ENCODE data around the gene RAB1B. TPM values are rescaled to one million over a fixed set of nuclear protein-coding genes. Genes with fewer than 3 reads are reported as not detected.
A peak's percentile ranks its signal among the peaks of the same experiment; 100 is the strongest.

Gene RAB1B
- polyA plus RNA-seq = 122 TPM
- long read RNA-seq, donor 1, transcript RAB1B-201 (6 exons, 2,007 nt) = major isoform, 26 of 26 reads
- long read RNA-seq, donor 1, partial matches to known transcripts = 0 of 26 reads
- long read RNA-seq, donor 1, other reads (novel, unspliced or antisense) = 0 of 26 reads
- long read RNA-seq, donor 2, transcript RAB1B-201 (6 exons, 2,007 nt) = major isoform, 58 of 76 reads
- long read RNA-seq, donor 2, partial matches to known transcripts = 18 of 76 reads
- long read RNA-seq, donor 2, other reads (novel, unspliced or antisense) = 0 of 76 reads
- long read RNA-seq, donor 3 = 0 reads
- long read RNA-seq, donor 4, transcript RAB1B-201 (6 exons, 2,007 nt) = major isoform, 9 of 9 reads
- long read RNA-seq, donor 4, partial matches to known transcripts = 0 of 9 reads
- long read RNA-seq, donor 4, other reads (novel, unspliced or antisense) = 0 of 9 reads
- long read RNA-seq, donor 5, transcript RAB1B-201 (6 exons, 2,007 nt) = major isoform, 41 of 41 reads
- long read RNA-seq, donor 5, partial matches to known transcripts = 0 of 41 reads
- long read RNA-seq, donor 5, other reads (novel, unspliced or antisense) = 0 of 41 reads
- long read RNA-seq, donor 6, transcript RAB1B-201 (6 exons, 2,007 nt) = major isoform, 58 of 75 reads
- long read RNA-seq, donor 6, partial matches to known transcripts = 17 of 75 reads
- long read RNA-seq, donor 6, other reads (novel, unspliced or antisense) = 0 of 75 reads
- long read RNA-seq, donor 7, transcript RAB1B-201 (6 exons, 2,007 nt) = major isoform, 11 of 16 reads
- long read RNA-seq, donor 7, partial matches to known transcripts = 5 of 16 reads
- long read RNA-seq, donor 7, other reads (novel, unspliced or antisense) = 0 of 16 reads
- long read RNA-seq, donor 8, transcript RAB1B-201 (6 exons, 2,007 nt) = major isoform, 67 of 89 reads
- long read RNA-seq, donor 8, partial matches to known transcripts = 22 of 89 reads
- long read RNA-seq, donor 8, other reads (novel, unspliced or antisense) = 0 of 89 reads
- long read RNA-seq, donor 9, transcript RAB1B-201 (6 exons, 2,007 nt) = major isoform, 30 of 49 reads
- long read RNA-seq, donor 9, partial matches to known transcripts = 19 of 49 reads
- long read RNA-seq, donor 9, other reads (novel, unspliced or antisense) = 0 of 49 reads
- long read RNA-seq, donor 10, transcript RAB1B-201 (6 exons, 2,007 nt) = major isoform, 56 of 84 reads
- long read RNA-seq, donor 10, partial matches to known transcripts = 28 of 84 reads
- long read RNA-seq, donor 10, other reads (novel, unspliced or antisense) = 0 of 84 reads
- long read RNA-seq, donor 11, transcript RAB1B-201 (6 exons, 2,007 nt) = major isoform, 25 of 30 reads
- long read RNA-seq, donor 11, partial matches to known transcripts = 5 of 30 reads
- long read RNA-seq, donor 11, other reads (novel, unspliced or antisense) = 0 of 30 reads

DNA sequence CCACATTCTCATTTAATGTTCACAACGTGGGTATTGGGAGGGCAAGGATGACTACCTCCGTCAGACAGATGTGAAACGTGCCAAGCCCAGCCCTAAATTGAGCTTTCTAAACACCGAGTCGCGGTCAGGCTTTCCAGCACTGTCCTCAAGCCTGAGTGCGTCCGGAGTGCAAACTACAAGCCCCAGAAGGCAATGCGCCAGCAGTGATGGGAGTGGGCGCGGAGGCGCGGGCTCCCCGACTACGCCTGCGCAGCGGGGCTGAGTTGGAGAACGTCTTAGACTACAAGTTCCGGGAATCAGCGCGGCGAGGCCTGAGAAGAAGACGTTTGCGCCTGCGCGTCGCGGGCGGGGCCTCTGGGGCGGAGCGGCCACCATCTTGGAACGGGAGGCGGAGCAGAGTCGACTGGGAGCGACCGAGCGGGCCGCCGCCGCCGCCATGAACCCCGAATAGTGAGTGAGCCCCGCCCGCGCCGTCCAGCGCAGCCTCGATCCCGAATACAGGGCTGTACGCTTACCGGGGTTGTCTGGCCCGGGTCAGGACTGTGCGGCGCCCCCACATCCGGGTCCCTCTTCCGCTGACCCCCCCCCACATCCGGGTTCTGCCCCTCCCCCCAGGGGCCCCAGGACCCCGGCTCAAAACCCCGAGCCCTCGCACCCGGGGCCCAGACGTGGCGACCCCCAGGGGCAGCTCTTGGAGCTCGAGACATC is at the start of gene RAB1B:
RAB1B (plus strand) TSS at position 396 of the 708 bp plus-strand sequence; CDS start at position 437, 41 bp downstream.
- H3K9me3 ChIP-seq (ENCODE audit: control insufficient read depth, low read depth, low read length) = peaks cover 2% of the 10 kb centered on the region
- H3K36me3 ChIP-seq (ENCODE audit: control insufficient read depth, insufficient read depth, low read length) = peaks cover 46% of the 10 kb centered on the region
- H3K4me1 ChIP-seq (ENCODE audit: control insufficient read depth, insufficient read depth, low read length) = peaks cover 15% of the 10 kb centered on the region
- H3K4me3 ChIP-seq (ENCODE audit: low read length) = peak within 1 kb of the TSS; percentile 87
- no CpG with 5 or more reads among the region's 64 CpGs for WGBS (ENCODE audit: insufficient coverage, low lambda C conversion rate)
- H3K27ac ChIP-seq (ENCODE audit: low read length) = peak within 1 kb of the TSS; percentile 91
- H3K27me3 ChIP-seq (ENCODE audit: control insufficient read depth, insufficient read depth, low read length) = no peaks in the 10 kb centered on the region
- DNase-seq = peak; percentile 99 to 100

DNA sequence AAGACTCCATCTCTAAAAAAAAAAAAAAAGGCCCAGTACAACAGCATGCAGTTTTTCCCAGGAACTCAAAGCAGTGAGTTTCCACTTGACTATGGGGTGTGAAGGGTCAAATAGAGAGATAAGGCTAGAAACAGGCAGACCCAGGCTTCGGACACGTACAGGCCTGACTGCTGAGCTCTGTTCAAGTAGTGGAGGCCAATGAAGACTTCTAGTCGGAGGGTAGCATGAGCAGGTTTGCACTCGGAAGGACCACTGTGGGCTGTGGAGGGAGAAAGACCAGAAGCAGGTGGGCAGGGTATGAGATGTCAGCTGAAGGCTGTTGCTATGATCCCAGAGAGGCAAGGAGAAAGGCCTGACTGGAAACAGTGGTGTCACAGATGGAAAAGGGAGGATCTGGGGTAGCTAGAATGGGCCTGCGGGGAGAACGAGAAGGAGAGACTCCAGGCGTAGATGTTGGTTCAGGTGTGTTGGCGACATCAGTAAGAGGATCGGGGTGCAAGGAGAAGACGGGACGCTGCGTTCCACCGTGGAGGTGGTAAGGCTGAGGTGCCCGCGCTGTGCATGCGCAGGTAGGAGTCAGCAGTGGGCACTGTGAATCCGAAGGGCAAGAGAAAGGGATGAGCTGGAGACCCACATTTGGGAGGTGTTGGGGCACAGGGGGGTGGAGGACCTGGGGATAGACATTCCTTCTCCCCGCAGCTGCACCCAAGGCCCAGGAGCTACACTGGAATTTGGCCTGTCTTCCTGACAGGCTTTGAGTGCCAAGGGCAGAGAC is 49.4 kb upstream of the RAB1B start:
- H3K27me3 ChIP-seq (ENCODE audit: control insufficient read depth, insufficient read depth, low read length) = no peaks in the 10 kb centered on the region
- no peak overlapping the region for H3K4me3 ChIP-seq (ENCODE audit: low read length)
- WGBS (ENCODE audit: insufficient coverage, low lambda C conversion rate) = 86% methylated on average over 4 of the region's 18 CpGs
- no peak overlapping the region for H3K27ac ChIP-seq (ENCODE audit: low read length)
- DNase-seq = peak in 1 of 2 donors; percentile 21
- peaks cover 3% of the 10 kb centered on the region for H3K4me1 ChIP-seq (ENCODE audit: control insufficient read depth, insufficient read depth, low read length)
- no peaks in the 10 kb centered on the region for H3K9me3 ChIP-seq (ENCODE audit: control insufficient read depth, low read depth, low read length)
- H3K36me3 ChIP-seq (ENCODE audit: control insufficient read depth, insufficient read depth, low read length) = peaks cover 37% of the 10 kb centered on the region

DNA sequence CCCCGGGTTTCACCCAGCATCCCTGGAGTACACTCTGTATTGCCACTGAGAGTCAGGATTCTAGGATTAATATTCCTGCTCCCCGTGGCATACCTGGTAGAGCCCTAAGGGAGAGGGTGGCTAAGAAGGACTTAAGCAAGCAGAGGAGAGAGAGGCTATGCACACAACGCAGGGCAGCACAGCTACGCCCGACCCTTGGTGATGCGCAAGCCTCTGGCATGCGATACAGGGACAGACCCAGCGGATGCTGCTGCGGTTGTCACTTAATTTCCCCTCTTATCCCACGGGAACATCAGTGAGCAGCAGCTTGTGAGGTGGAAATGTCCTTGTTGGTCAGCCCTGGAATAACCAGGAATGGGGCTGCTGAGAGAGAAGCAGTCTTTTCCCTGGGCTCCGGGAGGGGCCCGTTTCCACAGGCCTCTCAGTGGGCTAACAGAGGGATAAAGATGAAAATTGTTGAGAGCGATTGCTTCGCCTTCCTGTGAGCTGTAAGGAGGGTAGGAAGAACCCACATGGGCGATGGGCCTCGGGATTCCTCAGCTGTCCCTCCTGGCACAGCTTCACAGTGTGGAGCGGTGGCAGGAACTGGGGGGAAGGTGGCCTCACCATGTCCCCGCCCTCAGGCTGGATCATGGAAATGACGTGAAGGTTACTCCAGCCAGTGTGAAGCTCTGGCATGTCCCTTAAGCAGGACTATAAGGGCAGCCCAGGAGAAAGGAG is 48.4 kb upstream of the RAB1B start:
- Histone ChIP-seq H3K27me3 (ENCODE audit: control insufficient read depth, insufficient read depth, low read length) (no peaks in the 10 kb centered on the region), H3K9me3 (ENCODE audit: control insufficient read depth, low read depth, low read length) (no peaks in the 10 kb centered on the region), H3K27ac (ENCODE audit: low read length) (no peak overlapping the region), H3K36me3 (ENCODE audit: control insufficient read depth, insufficient read depth, low read length) (peaks cover 39% of the 10 kb centered on the region), H3K4me3 (ENCODE audit: low read length) (no peak overlapping the region), H3K4me1 (ENCODE audit: control insufficient read depth, insufficient read depth, low read length) (peaks cover 3% of the 10 kb centered on the region)
- no peak for DNase-seq
- WGBS (ENCODE audit: insufficient coverage, low lambda C conversion rate) = no CpG with 5 or more reads among the region's 19 CpGs

GRCh38 chr11:66220566-66220935 is 47.9 kb upstream of the RAB1B start:
- H3K27ac ChIP-seq (ENCODE audit: low read length) = no peak overlapping the region
- no CpG with 5 or more reads among the region's 6 CpGs for WGBS (ENCODE audit: insufficient coverage, low lambda C conversion rate)
- no peaks in the 10 kb centered on the region for H3K27me3 ChIP-seq (ENCODE audit: control insufficient read depth, insufficient read depth, low read length)
- H3K4me1 ChIP-seq (ENCODE audit: control insufficient read depth, insufficient read depth, low read length) = peaks cover 3% of the 10 kb centered on the region
- DNase-seq = no peak
- H3K36me3 ChIP-seq (ENCODE audit: control insufficient read depth, insufficient read depth, low read length) = peaks cover 41% of the 10 kb centered on the region
- no peak overlapping the region for H3K4me3 ChIP-seq (ENCODE audit: low read length)
- no peaks in the 10 kb centered on the region for H3K9me3 ChIP-seq (ENCODE audit: control insufficient read depth, low read depth, low read length)

DNA sequence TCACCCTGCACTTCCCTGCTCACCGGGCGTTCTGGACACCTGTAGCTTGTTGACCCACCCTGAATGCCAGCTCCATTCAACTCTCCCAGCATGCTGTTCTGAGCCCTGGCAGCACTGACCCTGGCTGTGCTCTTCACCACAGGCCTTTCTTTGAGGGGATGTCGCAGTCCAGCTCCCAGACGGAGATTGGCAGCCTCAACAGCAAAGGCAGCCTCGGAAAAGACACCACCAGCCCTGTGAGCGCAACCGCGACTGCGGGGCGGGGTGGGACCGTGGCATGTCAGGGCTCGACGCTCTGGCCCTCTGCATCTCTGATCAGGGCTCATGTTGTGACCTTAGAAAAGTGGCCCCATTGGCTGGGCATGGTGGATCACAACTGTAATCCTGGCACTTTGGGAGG is 47.4 kb upstream of the RAB1B start:
- no CpG with 5 or more reads among the region's 13 CpGs for WGBS (ENCODE audit: insufficient coverage, low lambda C conversion rate)
- no peak for DNase-seq
- Histone ChIP-seq H3K27ac (ENCODE audit: low read length) (no peak overlapping the region), H3K27me3 (ENCODE audit: control insufficient read depth, insufficient read depth, low read length) (no peaks in the 10 kb centered on the region), H3K9me3 (ENCODE audit: control insufficient read depth, low read depth, low read length) (no peaks in the 10 kb centered on the region), H3K4me1 (ENCODE audit: control insufficient read depth, insufficient read depth, low read length) (peaks cover 3% of the 10 kb centered on the region), H3K36me3 (ENCODE audit: control insufficient read depth, insufficient read depth, low read length) (peaks cover 40% of the 10 kb centered on the region), H3K4me3 (ENCODE audit: low read length) (no peak overlapping the region)

DNA sequence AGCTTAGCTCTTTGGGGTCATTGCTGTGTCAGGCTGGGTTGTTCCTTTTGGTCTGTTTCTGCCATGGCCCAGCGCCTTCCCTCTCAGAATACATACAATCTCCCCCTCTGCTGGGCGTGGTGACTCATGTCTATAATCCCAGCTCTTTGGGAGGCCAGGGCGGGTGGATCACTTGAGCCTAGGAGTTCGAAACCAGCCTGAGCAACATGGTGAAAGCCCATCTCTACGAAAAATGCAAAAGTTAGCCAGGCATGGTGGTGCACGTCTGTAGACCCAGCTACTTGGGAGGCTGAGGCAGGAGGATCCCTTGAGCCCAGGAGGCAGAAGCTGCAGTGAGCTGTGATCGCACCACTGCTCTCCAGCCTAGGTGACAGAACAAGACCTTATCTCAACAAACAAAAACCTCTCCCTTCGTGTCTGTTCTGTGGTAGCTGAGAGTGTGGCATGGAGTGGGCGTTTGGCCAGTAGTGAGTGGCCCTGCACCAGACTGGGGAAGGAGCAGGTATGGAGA is 46.7 kb upstream of the RAB1B start:
- Histone ChIP-seq H3K9me3 (ENCODE audit: control insufficient read depth, low read depth, low read length) (no peaks in the 10 kb centered on the region), H3K27me3 (ENCODE audit: control insufficient read depth, insufficient read depth, low read length) (no peaks in the 10 kb centered on the region), H3K4me3 (ENCODE audit: low read length) (no peak overlapping the region), H3K36me3 (ENCODE audit: control insufficient read depth, insufficient read depth, low read length) (peaks cover 37% of the 10 kb centered on the region), H3K4me1 (ENCODE audit: control insufficient read depth, insufficient read depth, low read length) (peaks cover 3% of the 10 kb centered on the region), H3K27ac (ENCODE audit: low read length) (peak overlapping the region; percentile 25)
- no CpG with 5 or more reads among the region's 9 CpGs for WGBS (ENCODE audit: insufficient coverage, low lambda C conversion rate)
- DNase-seq = no peak

- peak overlapping the region; percentile 25 for H3K27ac ChIP-seq (ENCODE audit: low read length)
- no peak overlapping the region for H3K4me3 ChIP-seq (ENCODE audit: low read length)
- H3K9me3 ChIP-seq (ENCODE audit: control insufficient read depth, low read depth, low read length) = no peaks in the 10 kb centered on the region
- peaks cover 3% of the 10 kb centered on the region for H3K4me1 ChIP-seq (ENCODE audit: control insufficient read depth, insufficient read depth, low read length)
- peak; percentile 91 to 95 for DNase-seq
- H3K27me3 ChIP-seq (ENCODE audit: control insufficient read depth, insufficient read depth, low read length) = no peaks in the 10 kb centered on the region
- peaks cover 31% of the 10 kb centered on the region for H3K36me3 ChIP-seq (ENCODE audit: control insufficient read depth, insufficient read depth, low read length)
- WGBS (ENCODE audit: insufficient coverage, low lambda C conversion rate) = no CpG with 5 or more reads among the region's 21 CpGs
Observed at GRCh38 chr11:66222358-66223149, 45.9 kb upstream of the RAB1B start.

- H3K4me3 ChIP-seq (ENCODE audit: low read length) = no peak overlapping the region
- H3K27ac ChIP-seq (ENCODE audit: low read length) = no peak overlapping the region
- no peaks in the 10 kb centered on the region for H3K27me3 ChIP-seq (ENCODE audit: control insufficient read depth, insufficient read depth, low read length)
- H3K9me3 ChIP-seq (ENCODE audit: control insufficient read depth, low read depth, low read length) = no peaks in the 10 kb centered on the region
- DNase-seq = no peak
- peaks cover 3% of the 10 kb centered on the region for H3K4me1 ChIP-seq (ENCODE audit: control insufficient read depth, insufficient read depth, low read length)
- WGBS (ENCODE audit: insufficient coverage, low lambda C conversion rate) = 100% methylated on average over 4 of the region's 10 CpGs
- peaks cover 24% of the 10 kb centered on the region for H3K36me3 ChIP-seq (ENCODE audit: control insufficient read depth, insufficient read depth, low read length)
Observed at GRCh38 chr11:66224226-66224855, 44.1 kb upstream of the RAB1B start.

Data from large intestine (tissue), 12 donors.